Anterior cingulate cortex (tissue), 58 donors: ENCODE data around the gene CASQ2.
A peak's percentile ranks its signal among the peaks of the same experiment; 100 is the strongest.

Source experiments
- DNase-seq, 58 donors: peaks; one replicate each; lab custom pipeline; 2025; lab: John Stamatoyannopoulos, UW

The CASQ2 gene

DNA sequence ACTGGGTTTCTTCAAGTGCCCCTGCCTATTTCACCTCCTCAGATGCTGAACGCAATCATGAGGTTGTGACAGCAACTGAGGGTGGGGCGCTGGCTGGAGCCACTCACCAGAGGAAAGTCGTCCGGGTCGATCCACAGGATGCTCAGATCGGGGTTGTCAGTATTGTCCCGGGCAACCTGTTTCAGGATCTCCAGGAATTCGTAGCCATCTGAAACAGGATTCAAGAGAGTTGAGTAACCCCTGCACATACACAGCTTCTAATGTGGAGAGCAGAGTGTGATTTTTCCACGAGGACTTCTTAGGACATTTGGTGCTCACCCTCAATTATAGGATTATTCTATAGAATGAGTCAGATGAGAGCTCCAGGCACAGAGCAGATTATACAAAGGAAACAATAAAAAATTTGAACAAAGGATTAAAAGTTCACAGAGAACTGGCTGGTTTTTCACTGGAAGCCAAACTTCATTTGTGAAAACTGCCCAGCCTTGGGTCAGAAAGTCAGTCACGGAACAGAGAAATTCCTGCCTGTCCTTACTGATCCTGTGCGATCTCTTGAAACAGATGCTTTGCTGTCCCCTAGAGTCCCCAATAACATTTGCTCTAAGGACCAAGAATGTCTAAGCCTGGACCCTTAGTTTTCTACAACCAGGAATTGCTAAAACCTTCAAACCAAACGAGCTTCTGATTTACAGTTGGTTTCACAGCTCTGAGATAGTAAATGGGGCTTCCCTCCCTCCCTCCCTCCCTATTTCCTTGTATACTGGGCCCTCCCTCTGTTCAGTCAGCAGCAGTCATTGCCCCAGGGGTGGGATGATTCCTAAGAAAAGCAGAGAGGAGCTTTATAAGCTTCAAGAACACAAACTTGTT is 63.2 kb downstream of the CASQ2 start:
- no peak for DNase-seq

GRCh38 chr1:115702959-115703358 is 65.6 kb downstream of the CASQ2 start:
- DNase-seq, result no peak

DNA sequence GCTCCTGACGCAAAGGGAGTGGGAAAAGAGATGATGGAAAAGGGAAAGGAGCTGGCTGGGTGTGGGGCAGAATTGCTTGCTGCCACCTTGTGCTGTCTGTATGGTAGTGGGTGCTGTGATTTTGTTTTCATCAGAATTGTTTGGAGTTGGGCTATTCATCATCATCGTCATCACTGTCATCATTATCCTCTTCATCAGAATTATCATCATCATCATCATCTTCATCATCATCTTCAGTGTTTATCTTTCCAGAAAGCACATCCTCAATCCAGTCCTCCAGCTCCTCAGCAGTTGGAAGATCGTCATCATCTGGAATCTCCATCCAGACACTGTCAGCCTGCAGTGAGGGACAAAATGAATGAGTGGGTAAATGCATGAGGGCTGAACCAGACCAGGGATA is 67.4 kb downstream of the CASQ2 start:
- no peak for DNase-seq

DNA sequence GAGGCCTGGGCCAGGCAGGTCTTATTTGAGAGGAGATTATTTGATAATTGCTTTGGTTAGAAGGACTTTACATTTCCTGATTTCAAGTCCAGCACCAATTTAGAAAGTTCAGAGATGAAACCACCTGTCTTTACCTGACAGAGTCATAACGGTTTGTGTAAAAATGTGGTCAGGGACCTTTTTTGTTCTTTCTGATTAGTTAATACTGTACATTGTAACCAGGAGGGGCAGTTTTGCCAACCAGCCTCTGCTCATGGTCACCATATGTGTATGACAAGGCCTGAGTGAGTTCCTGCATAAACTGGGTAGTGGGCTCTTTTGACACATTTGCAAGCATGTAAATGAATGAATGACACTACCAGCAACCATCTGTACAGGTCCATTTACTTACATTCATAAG is 70.9 kb downstream of the CASQ2 start:
- no peak for DNase-seq

GRCh38 chr1:115694805-115695204 is 73.7 kb downstream of the CASQ2 start:
- DNase-seq, result no peak

- no peak for DNase-seq
These were observed 76.3 kb downstream of the CASQ2 start for GRCh38 chr1:115692224-115692623.

DNA sequence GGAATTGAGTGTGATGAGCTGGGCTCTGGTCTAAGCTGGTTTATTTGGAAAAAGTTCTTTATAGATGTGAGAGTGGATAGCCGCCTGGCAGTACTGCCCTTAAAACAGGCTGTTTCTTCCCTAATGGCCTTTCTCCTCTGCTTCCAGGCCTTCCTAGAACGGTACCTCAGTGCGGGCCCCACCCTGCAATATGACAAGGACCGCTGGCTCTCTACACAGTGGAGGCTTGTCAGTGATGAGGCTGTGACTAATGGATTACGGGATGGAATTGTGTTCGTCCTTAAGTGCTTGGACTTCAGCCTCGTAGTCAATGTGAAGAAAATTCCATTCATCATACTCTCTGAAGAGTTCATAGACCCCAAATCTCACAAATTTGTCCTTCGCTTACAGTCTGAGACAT is 77.5 kb downstream of the CASQ2 start:
- no peak for DNase-seq

GRCh38 chr1:115687744-115688143 is 80.8 kb downstream of the CASQ2 start:
- DNase-seq, result no peak

GRCh38 chr1:115685029-115685705 is 83.3 kb downstream of the CASQ2 start:
- DNase-seq, result no peak

DNA sequence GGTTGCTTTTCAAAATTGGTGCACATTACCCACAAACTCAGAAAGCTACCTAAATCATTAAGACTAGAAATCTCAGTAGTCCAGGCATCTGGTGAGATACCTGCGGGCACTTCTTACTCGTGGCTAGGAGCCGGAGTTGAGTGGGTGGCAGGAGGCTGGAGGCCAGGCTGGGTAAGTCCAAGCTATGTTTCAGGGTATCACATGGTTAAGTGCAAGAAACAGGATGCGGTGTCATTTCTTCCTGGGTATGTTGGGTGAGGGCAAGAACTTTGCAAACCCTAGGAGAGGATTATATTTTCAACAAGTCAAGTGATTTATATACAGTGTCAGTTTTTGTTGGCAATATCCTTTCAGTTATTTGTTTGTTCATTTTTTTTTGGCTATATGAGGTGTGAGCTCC is 85.7 kb downstream of the CASQ2 start:
- no peak for DNase-seq

GRCh38 chr1:115680730-115681111 is 87.8 kb downstream of the CASQ2 start:
- no peak for DNase-seq

DNA sequence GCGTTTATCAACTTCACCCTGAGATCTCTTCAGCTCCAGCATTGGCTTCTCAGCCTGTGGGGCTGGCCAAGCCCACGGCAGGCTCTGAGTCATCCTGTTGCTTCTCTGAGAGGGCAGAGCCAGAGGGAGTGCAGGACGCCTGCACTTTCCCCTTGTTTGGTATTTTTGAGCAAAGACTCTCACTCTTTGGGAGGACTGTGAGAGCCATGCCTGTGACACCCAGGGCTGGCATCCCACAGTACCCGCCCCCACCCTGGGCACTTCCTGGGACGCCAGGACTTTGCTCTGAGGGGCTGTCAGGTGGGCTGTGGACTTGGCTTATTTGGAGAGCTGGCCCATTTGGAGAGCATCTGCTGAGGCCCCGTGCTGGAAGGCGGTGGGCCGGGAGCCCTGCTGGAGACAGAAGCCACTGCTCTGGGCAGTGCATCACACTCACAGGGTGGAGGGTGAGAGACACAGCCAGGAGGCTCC is 89.3 kb downstream of the CASQ2 start:
- DNase-seq, result peak in 2 of 58 donors; percentile 8 to 49

DNA sequence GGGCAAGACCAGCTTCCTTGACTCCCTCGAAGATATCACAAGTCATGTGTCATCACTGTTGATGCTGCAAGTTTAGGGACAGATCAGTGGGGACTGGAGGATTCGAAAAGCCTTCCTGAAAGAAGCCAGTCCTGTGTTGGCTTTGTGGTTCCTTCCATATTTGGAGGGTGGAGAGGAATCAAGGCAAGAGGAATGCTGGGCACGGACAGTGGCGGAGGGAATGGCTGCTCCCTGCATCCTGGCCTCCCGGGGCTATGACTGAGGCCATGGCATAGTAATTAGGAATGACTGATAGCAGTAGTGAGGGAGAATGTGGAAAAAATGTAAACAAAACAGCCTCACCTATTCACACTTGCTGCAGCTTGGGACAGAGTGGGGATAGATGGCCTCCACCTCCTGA is 90.4 kb downstream of the CASQ2 start:
- DNase-seq, result no peak

DNA sequence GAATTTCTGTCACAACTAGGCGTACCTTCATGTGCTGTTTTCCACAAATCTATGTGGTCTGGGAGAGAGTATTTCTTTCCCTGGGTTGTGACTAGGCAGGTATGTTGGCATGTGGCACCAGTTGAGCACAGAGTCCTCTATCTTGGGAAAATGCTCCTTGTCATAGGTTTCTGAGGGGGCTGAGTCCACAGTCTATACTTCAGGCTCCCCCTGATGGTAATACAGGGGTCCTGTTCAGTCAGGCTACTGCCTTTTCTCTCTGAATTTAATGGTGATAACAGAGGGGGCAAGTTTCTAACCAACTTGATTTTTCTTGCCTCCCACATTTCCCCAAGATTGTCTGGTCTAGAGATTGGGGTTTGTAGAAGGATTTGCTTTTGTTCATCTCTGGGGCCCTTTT is 90.9 kb downstream of the CASQ2 start:
- no peak for DNase-seq

GRCh38 chr1:115677182-115677555 is 91.3 kb downstream of the CASQ2 start:
- DNase-seq, result no peak

- no peak for DNase-seq
These were observed 91.9 kb downstream of the CASQ2 start for GRCh38 chr1:115676498-115677181.

DNA sequence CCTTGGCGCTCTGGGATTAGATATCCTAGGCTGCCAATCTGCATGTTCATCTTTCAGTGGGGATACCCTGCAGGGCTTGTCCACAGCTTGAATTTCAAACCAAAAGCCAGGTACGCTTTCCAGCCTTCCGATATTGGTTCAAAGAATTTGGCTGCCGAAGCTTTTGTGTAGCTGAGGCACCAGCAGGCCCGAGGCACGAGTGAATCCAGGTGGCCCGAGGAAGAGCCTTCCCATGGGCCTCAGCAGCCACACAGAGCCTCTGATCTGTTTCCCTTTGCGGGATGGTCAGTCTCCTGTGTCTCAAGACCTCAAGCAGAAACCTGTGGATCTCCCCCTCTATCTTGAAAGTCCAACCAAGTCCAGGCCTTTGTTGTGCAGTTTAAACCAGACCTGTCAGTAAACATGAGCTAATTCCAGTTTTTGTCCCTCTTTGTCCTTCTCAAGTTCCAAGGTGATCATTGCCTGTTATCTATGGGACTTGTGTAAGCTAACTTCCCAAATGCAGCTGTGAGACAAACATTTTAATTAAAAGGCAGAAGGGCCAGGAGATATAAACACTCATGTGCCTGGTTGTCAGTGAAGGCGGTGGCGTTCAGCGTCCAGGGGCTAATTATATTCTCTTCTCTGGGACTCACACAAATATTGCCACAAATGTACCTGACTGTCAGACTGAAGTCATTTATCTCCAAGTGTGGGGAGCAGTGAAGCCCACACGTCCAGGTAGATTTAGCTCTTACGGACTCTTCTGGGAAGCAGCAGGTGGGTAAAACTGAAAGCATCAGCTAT is 96.1 kb downstream of the CASQ2 start:
- DNase-seq, result no peak

DNA sequence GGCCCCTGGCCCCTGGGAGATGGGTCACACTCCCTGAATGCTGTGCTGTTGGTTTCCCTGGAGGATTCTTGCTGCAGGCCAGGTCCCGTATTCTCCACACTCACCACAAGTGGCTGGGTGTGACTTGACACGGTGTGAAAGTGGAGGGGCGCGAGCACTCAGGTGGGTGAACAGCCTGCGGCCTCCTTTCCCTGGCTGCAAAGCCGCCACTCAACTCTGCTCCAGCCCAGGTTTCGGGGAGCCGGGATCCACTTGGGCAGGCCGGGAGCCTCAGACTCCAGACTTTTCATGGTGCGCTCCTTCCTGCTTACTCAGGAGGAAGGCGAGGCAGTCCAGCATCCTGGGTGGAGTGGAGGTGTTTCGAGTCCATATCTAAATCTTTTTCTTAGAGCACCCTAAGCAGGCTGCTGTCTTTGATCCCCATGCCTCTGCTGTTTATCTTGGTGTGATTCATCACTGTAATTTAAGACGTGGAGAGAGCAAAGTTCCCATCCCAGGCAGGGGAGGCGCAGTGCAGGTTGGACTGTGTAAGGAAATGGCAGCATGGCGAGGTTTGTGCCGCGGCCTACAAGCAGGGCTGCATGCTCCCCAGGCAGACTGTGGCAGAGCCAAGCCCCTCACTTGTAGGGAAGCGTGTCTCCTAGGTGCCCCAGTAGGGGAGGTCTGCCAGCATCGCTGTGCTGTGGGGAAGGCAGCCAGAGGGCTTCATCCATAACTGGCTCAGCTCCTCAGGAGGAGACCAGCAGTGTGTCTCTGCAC is 97.2 kb downstream of the CASQ2 start:
- peak in 10 of 58 donors; percentile 3 to 26 (median 11) for DNase-seq

DNA sequence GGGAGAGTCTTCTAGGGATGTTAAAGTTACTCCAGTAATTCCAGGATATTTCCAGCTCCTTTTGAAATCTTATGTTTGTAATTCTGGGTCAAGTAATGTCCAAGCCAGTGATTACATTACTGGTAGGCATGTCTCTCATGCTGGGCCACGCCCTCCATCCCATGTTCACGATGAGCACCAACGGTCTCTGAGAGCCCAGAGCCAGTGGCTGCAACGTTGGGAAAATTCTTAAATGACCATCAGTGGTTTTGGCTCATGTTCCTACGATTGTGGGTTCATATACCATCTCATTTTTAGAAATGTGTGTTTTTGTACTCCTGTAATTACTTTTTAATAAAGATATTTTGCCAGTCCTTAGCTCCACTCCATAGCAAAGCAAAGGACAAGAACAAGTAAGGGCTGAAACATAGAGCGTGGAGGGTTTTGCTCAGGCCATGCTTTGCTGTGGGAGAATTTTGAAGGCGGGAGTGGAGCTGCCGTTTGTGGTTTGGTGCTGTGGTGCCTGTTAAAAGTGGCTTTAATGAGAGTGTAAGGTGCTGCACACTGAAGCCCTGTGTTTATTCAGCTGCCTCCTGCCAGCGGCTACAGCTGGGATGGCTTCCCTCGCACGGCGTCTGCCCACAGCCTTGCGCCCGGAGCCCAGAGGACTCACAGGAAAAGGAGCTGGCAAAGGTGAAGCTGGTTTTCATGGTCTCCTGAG is 97.9 kb downstream of the CASQ2 start:
- DNase-seq, result no peak
